CD4-positive, alpha-beta T cell treated with Interleukin-21 for 1 hour (primary cell): Measurements from ENCODE around the gene INF2.
"Not testable (repeated sequence)": the region's sequence is repeated elsewhere in the genome, so short reads cannot be mapped to it uniquely, and the experiment has no call there.

ENCODE experiments used
- DNase-seq: peaks from one replicate; pipeline ENCODE4 v3.0.0-alpha.2; 2020

Gene INF2

GRCh38 chr14:104724407-104724980 is 35.1 kb downstream of the INF2 start:
- DNase-seq, result peak; percentile 10

- no peak for DNase-seq
These were observed 35.8 kb downstream of the INF2 start for GRCh38 chr14:104724981-104725771.

- no peak for DNase-seq
These were observed 36.5 kb downstream of the INF2 start for GRCh38 chr14:104725772-104726548.

- DNase-seq, result no peak
These were observed 37.4 kb downstream of the INF2 start for GRCh38 chr14:104726600-104727451.

- DNase-seq, result no peak
These were observed 39.2 kb downstream of the INF2 start for GRCh38 chr14:104728631-104729030.

GRCh38 chr14:104729176-104729834 is 39.9 kb downstream of the INF2 start:
- not testable (repeated sequence) for DNase-seq

- DNase-seq, result no peak
These were observed 40.4 kb downstream of the INF2 start for GRCh38 chr14:104729835-104730181.

- DNase-seq, result no peak
These were observed 41.1 kb downstream of the INF2 start for GRCh38 chr14:104730487-104730886.

- DNase-seq, result no peak
These were observed 42.2 kb downstream of the INF2 start for GRCh38 chr14:104731320-104732294.

GRCh38 chr14:104732355-104732804 is 43.0 kb downstream of the INF2 start:
- DNase-seq, result no peak

- no peak for DNase-seq
These were observed 43.7 kb downstream of the INF2 start for GRCh38 chr14:104732931-104733681.

GRCh38 chr14:104734051-104734587 is 44.7 kb downstream of the INF2 start:
- DNase-seq, result no peak

GRCh38 chr14:104734601-104734990 is 45.2 kb downstream of the INF2 start:
- no peak for DNase-seq

- no peak for DNase-seq
These were observed 45.8 kb downstream of the INF2 start for GRCh38 chr14:104734991-104735779.

GRCh38 chr14:104735830-104736642 is 46.6 kb downstream of the INF2 start:
- no peak for DNase-seq

GRCh38 chr14:104738375-104739019 is 49.1 kb downstream of the INF2 start:
- no peak for DNase-seq

- no peak for DNase-seq
These were observed 49.6 kb downstream of the INF2 start for GRCh38 chr14:104739026-104739425.
